ENCODE measurements around the gene NAT14. TPM values are rescaled to one million over a fixed set of nuclear protein-coding genes. Genes with fewer than 3 reads are reported as not detected.

The NAT14 gene
- total RNA-seq, 1 donor, result 1.9 TPM

DNA sequence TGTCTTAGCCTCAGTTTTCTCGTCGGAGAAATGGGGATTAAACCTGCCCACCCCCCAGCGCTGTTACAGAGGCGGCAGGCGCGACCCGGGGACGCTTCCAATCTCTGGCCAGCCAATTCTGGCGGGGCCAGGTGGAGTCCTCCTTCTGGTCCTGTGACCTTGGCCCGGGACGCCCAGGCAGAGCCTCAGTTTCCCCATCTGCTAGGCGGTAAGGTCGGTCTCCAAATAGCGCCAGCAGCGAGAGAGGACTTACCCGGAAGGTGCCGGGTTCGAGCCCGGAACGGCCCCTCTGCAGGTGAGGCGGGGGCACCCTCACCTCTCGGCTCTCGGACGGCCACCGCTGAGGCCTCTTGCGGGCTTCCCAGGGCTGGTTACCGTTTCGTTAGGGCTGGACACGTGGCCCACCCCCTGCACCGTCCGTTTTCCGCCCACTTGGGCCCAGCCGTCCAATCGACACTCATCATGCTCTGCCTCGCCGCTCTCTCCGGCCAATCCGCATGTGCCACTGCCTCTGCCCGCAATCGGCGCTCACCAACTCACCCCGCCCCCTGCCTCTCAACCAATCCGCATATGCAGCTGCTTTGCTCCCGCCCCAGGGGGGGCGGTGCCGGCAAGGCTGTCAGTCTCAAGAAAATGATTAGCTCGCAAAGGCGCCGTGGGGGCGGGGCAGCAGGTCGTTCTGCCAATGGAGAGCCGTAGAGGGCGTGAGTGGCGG, 23.6 kb upstream of the NAT14 start, which contains the start of gene ISOC2:
TSS of gene ISOC2 (minus strand) at position 384 of the 715 bp plus-strand sequence. CDS start 5,156 bp downstream, outside the sequence.
- peak within 1 kb of the TSS; percentile 71 for H3K4me3 ChIP-seq (ENCODE audit: low read length)
- H3K4me1 ChIP-seq (ENCODE audit: insufficient read depth, low read length), result peaks cover 19% of the 10 kb centered on the region
- H3K9me3 ChIP-seq (ENCODE audit: low read depth, low read length), result no peaks in the 10 kb centered on the region
- no peaks in the 10 kb centered on the region for H3K27me3 ChIP-seq (ENCODE audit: insufficient read depth, low read length)

- peaks cover 19% of the 10 kb centered on the region for H3K4me1 ChIP-seq (ENCODE audit: insufficient read depth, low read length)
- no peaks in the 10 kb centered on the region for H3K27me3 ChIP-seq (ENCODE audit: insufficient read depth, low read length)
- H3K4me3 ChIP-seq (ENCODE audit: low read length), result peak overlapping the region; percentile 49
- no peaks in the 10 kb centered on the region for H3K9me3 ChIP-seq (ENCODE audit: low read depth, low read length)
These were observed 22.9 kb upstream of the NAT14 start for GRCh38 chr19:55461974-55462626.

DNA sequence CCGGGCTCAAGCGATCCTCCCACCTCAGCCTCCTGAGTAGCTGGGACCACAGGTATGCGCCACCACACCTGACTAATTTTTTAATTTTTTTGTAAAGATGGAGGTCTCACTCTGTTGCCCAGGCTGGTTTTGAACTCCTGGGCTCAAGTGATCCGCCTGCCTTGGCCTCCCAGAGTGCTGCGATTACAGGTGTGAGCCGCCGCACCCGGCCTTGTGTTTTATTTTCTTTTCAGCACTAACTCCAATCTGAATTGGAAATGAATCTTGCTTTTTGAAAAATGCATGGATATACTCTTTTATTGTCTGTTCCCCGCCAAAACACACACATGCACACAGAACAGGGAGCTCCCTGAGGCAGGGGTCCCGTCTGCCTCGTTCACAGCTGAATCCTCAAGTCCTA, 22.3 kb upstream of the NAT14 start:
- peaks cover 19% of the 10 kb centered on the region for H3K4me1 ChIP-seq (ENCODE audit: insufficient read depth, low read length)
- H3K4me3 ChIP-seq (ENCODE audit: low read length), result no peak overlapping the region
- no peaks in the 10 kb centered on the region for H3K27me3 ChIP-seq (ENCODE audit: insufficient read depth, low read length)
- no peaks in the 10 kb centered on the region for H3K9me3 ChIP-seq (ENCODE audit: low read depth, low read length)

- H3K9me3 ChIP-seq (ENCODE audit: low read depth, low read length), result no peaks in the 10 kb centered on the region
- H3K27me3 ChIP-seq (ENCODE audit: insufficient read depth, low read length), result no peaks in the 10 kb centered on the region
- H3K4me3 ChIP-seq (ENCODE audit: low read length), result no peak overlapping the region
- H3K4me1 ChIP-seq (ENCODE audit: insufficient read depth, low read length), result peaks cover 23% of the 10 kb centered on the region
These were observed 21.4 kb upstream of the NAT14 start for GRCh38 chr19:55463583-55464031.

DNA sequence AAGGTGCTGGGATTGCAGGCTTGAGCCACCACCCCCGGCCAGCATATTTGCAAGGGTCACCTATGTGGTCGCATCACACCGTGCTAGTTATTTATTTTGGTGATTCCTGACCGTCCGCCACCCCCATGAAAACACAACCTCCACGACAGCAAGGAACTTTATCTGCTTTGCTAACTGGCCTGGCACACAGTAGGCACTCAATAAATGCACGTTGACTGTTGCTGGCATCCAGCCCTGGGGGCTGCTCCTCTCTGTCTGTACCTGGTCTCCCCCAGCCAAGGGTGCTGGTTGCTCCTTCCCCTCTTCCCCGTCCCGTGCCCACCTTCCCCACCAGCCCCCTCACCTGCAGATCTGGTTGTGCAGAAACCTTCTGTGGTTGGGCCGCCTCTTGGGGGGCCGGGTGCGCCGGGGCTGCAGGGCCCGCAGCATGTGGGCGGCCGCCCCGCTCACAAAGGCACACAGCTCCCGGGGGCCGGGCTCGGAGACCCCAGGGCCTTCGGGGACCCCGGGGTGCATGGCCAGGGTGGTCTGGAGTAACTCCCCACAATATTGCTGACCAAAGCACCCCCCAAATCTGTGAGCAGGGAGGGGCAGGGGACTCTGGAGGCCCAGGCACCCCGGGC, 20.8 kb upstream of the NAT14 start:
- Histone ChIP-seq H3K9me3 (ENCODE audit: low read depth, low read length) (no peaks in the 10 kb centered on the region), H3K27me3 (ENCODE audit: insufficient read depth, low read length) (no peaks in the 10 kb centered on the region), H3K4me3 (ENCODE audit: low read length) (no peak overlapping the region), H3K4me1 (ENCODE audit: insufficient read depth, low read length) (peaks cover 23% of the 10 kb centered on the region)

DNA sequence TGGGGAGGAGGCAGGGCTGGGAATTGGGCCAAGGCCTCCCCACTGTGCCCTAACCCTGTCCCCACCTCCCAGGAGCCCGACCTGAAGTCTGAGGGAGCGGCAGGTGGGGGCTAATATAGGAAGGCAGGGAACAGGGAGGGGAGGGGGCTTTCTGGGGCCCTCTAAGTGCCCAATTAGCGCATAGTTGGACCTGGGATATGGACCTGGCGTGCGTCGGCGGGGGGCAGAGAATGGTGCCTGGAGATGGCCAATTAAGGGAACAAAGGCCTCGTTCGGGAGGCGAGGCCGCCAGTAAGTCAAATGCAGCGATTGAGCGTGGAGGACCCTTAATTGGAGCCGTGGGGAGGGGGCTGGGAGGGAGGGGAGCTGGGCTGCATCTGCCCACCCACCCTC, 20.3 kb upstream of the NAT14 start, which contains the start of gene C19orf85:
TSS of gene C19orf85 (minus strand) at position 90 of the 393 bp plus-strand sequence. CDS start 197 bp downstream, outside the sequence.
- H3K4me1 ChIP-seq (ENCODE audit: insufficient read depth, low read length), result peaks cover 23% of the 10 kb centered on the region
- no peaks in the 10 kb centered on the region for H3K27me3 ChIP-seq (ENCODE audit: insufficient read depth, low read length)

DNA sequence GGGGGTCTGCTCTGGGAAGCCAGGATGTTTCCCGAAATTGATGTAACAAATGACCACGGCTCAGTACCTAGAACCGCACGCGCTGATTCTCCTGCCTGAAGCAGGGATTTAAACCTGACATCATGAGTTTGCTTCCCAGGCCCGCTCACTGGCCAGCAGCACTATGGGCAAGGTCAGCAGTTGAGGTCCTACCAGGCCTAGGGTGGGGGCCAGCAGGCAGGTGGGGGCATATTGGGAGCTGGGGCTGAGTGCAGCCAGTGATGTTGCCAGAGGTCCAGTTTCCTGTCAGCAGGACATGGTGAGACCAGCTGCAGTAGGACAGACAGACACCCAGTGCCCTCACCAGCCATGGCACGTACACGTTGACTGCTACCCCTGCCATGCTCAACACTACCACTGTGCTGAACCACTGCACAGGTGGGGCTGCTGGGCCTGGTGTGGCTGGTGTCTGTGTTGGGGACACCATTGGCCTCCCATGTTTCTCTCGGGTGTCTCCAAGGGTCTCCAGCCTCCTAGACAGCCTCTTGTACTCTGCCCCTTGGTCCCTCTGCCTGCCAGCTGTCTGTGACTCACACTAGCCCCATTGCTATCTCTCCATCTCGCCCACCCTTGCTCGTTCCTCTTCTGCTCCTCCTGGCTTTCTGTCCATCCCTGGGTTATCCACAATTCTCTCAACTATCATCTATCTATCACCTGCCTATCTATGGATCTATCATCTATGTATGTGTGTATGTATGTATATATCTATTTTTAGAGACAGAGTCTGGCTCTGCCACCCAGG, 19.3 kb upstream of the NAT14 start:
- Histone ChIP-seq H3K27me3 (ENCODE audit: insufficient read depth, low read length) (no peaks in the 10 kb centered on the region), H3K9me3 (ENCODE audit: low read depth, low read length) (no peaks in the 10 kb centered on the region), H3K4me3 (ENCODE audit: low read length) (no peak overlapping the region), H3K4me1 (ENCODE audit: insufficient read depth, low read length) (peaks cover 19% of the 10 kb centered on the region)

More for the DNA sequence above, 20.3 kb upstream of the NAT14 start, which contains the start of gene C19orf85:
- no peaks in the 10 kb centered on the region for H3K9me3 ChIP-seq (ENCODE audit: low read depth, low read length)
- no peak within 1 kb of the TSS for H3K4me3 ChIP-seq (ENCODE audit: low read length)

DNA sequence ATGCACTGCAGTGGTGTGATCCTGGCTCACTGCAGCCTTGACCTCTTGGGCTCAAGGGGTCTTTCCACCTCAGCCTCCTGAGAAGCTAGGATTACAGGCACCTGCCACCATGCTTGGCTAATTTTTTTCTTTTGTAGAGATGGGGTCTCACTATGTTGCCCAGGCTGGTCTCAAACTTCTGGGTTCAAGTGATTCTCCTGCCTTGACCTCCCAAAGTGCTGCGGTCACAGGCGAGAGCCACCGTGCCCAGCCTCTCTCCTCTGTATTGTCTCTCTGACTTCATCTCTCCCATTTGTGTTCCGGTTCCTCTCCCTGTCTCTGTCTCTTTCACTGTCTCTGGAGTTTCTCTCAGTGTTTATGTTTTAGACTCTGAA, 18.8 kb upstream of the NAT14 start:
- Histone ChIP-seq H3K4me1 (ENCODE audit: insufficient read depth, low read length) (peaks cover 13% of the 10 kb centered on the region), H3K9me3 (ENCODE audit: low read depth, low read length) (no peaks in the 10 kb centered on the region), H3K4me3 (ENCODE audit: low read length) (no peak overlapping the region), H3K27me3 (ENCODE audit: insufficient read depth, low read length) (no peaks in the 10 kb centered on the region)

DNA sequence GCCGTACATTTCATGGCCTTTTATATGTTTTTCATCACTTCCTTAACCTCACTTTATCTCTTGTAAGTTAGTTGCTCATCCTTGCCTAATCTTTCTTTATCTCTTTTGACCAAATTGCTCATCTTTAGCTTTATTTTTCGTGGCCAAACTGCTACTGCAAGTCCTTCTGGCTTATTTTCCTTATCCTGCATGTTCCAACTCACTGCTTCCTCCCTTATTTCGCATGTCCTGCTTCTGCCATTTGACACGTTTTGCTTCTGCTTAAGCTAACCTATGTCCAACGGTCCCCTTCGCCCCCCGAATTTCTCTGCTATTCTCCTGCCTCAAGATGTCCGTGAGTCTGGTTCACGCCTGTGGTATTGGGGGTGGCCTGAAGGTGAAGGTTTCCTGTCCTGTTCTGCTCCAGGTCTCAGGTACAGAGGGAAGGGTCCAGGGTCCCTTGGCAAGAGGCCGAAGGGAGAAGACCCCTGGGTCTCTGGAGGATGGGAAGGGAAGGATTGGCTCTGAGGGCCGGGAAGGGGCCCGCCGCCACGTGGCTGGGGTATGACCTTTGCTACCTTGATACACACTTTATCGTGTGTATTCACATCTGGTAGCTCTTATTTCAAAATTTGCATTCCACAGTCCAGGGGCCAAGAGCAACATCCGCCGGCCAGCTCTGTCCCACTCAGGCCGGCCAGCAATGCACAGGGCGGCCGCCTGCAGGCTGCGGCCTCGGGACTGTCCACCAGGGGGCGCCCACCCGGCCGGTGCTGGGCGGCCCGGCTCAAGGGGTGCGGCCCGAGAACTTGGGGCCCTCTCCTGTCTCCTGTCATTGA, 17.5 kb upstream of the NAT14 start:
- Histone ChIP-seq H3K4me1 (ENCODE audit: insufficient read depth, low read length) (peaks cover 6% of the 10 kb centered on the region), H3K9me3 (ENCODE audit: low read depth, low read length) (no peaks in the 10 kb centered on the region), H3K27me3 (ENCODE audit: insufficient read depth, low read length) (no peaks in the 10 kb centered on the region), H3K4me3 (ENCODE audit: low read length) (no peak overlapping the region)

DNA sequence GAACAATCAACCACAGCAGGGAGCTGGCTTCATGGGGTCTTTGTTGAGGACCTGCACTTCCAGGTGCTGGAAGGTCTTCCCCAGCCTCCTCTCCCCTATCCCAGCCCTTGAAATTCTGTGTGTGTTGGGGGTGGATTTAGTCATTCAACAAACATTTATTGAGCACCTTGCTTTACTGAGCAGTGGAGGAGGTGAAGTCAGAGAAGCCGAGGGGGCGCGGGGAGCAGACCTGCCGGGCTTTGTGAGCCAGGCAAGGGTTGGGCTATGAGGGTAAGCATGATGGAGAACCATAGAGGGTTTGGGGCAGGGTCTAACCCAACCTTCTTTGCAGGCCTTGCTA, 17.0 kb upstream of the NAT14 start:
- H3K27me3 ChIP-seq (ENCODE audit: insufficient read depth, low read length), result no peaks in the 10 kb centered on the region
- no peaks in the 10 kb centered on the region for H3K9me3 ChIP-seq (ENCODE audit: low read depth, low read length)
- H3K4me1 ChIP-seq (ENCODE audit: insufficient read depth, low read length), result peaks cover 4% of the 10 kb centered on the region
- H3K4me3 ChIP-seq (ENCODE audit: low read length), result no peak overlapping the region

- Histone ChIP-seq H3K4me1 (ENCODE audit: insufficient read depth, low read length) (peaks cover 11% of the 10 kb centered on the region), H3K9me3 (ENCODE audit: low read depth, low read length) (no peaks in the 10 kb centered on the region), H3K27me3 (ENCODE audit: insufficient read depth, low read length) (no peaks in the 10 kb centered on the region), H3K4me3 (ENCODE audit: low read length) (no peak overlapping the region)
These were observed 13.7 kb upstream of the NAT14 start for GRCh38 chr19:55471266-55471665.

GRCh38 chr19:55472463-55472862, 12.5 kb upstream of the NAT14 start:
- H3K4me3 ChIP-seq (ENCODE audit: low read length), result no peak overlapping the region
- H3K4me1 ChIP-seq (ENCODE audit: insufficient read depth, low read length), result peaks cover 17% of the 10 kb centered on the region
- H3K27me3 ChIP-seq (ENCODE audit: insufficient read depth, low read length), result no peaks in the 10 kb centered on the region
- H3K9me3 ChIP-seq (ENCODE audit: low read depth, low read length), result no peaks in the 10 kb centered on the region

DNA sequence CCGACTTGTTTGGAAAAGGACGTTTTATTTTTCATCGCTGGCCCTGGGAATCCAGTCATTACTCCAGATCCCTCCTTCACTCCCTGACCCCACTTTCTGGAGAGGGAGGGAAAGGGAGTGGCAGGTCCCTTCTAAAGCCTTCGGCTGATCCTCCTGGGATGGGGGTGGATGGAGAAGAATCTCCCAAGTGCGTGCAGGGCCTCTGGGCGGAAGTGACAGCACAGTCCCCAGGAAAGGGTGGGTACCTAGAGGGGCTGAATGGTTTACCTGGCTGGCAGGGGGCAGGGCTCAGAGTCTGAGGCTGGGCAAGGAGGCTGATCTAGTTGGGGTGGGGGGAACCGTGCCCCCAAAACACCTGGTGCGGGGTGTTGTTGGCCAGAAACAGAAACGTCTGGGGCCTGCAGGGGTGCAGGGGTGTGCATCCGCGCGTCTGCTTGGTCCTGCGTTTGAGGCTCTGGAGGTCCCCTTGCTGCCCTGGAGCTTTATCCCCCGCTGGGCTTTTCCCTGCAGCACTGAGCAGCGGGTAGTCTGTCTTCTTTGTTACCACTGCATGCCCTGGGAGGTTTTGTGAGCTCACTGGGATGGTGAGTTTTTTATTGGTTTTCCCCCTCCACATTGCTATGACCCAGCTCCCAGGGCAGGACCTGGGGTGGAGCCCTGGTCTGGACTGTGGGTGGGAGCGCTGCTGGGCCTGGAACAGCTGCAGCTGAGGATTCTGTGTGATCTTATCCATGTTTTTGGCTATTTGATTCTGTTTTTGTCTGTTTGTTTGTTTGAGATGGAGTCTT, 11.6 kb upstream of the NAT14 start:
- no peaks in the 10 kb centered on the region for H3K27me3 ChIP-seq (ENCODE audit: insufficient read depth, low read length)
- H3K9me3 ChIP-seq (ENCODE audit: low read depth, low read length), result no peaks in the 10 kb centered on the region
- H3K4me1 ChIP-seq (ENCODE audit: insufficient read depth, low read length), result peaks cover 21% of the 10 kb centered on the region
- no peak overlapping the region for H3K4me3 ChIP-seq (ENCODE audit: low read length)

Data from mononuclear cell (primary cell).